Liver (tissue), 3 donors: Measurements from ENCODE around the gene NT5C2.

Experiments
- CTCF ChIP-seq: fragments of 150-350 bp; IDR thresholded peaks from 2 replicates; pipeline ENCODE4 v1.5.1; 2017; ENCODE audit warnings: improper control_type of control experiment, low read depth, low read length; ENCODE audit not compliant: missing input control
- EGR1 ChIP-seq, 2 donors: IDR thresholded peaks; 2 replicates each; pipeline ENCODE4 v1.6.1; 2016 to 2018; ENCODE audit warnings: antibody characterized with exemption in 2 of 2, low read depth in 2 of 2
- GABPA ChIP-seq, 2 donors: IDR thresholded peaks in 1 of 2; conservative IDR thresholded peaks in 1 of 2; 2 replicates each; pipeline ENCODE4 v1.6.1; 2016; ENCODE audit warnings: antibody characterized with exemption in 2 of 2, mild to moderate bottlenecking in 1 of 2, moderate library complexity in 1 of 2
- HNF4A ChIP-seq, 2 donors: conservative IDR thresholded peaks; 2 replicates each; pipeline ENCODE4 v1.6.1; 2016; ENCODE audit warnings: antibody characterized with exemption in 2 of 2, mild to moderate bottlenecking in 2 of 2
- JUND ChIP-seq, 2 donors: IDR thresholded peaks; 2 replicates each; pipeline ENCODE4 v1.6.1; 2016; ENCODE audit warnings: antibody characterized with exemption in 2 of 2
- RAD21 ChIP-seq, 2 donors: IDR thresholded peaks; 2 replicates each; pipeline ENCODE4 v1.6.1; 2016; ENCODE audit warnings: antibody characterized with exemption in 2 of 2, mild to moderate bottlenecking in 2 of 2
- REST ChIP-seq: IDR thresholded peaks from 2 replicates; pipeline ENCODE4 v1.6.1; 2016; ENCODE audit warnings: antibody characterized with exemption, mild to moderate bottlenecking
- RXRA ChIP-seq, 2 donors: IDR thresholded peaks; 2 replicates each; pipeline ENCODE4 v1.6.1; 2017 to 2018; ENCODE audit warnings: antibody characterized with exemption in 2 of 2, mild to moderate bottlenecking in 1 of 2
- SP1 ChIP-seq: IDR thresholded peaks from 2 replicates; pipeline ENCODE4 v1.6.1; 2018; ENCODE audit warnings: antibody characterized with exemption, mild to moderate bottlenecking
- TAF1 ChIP-seq: conservative IDR thresholded peaks from 2 replicates; pipeline ENCODE4 v1.6.1; 2016; ENCODE audit warnings: antibody characterized with exemption, mild to moderate bottlenecking
- YY1 ChIP-seq: IDR thresholded peaks from 2 replicates; pipeline ENCODE4 v1.6.1; 2016; ENCODE audit warnings: antibody characterized with exemption, mild to moderate bottlenecking
- TF ChIP-seq, protein P1 (sequence below): IDR thresholded peaks from 2 replicates; pipeline ENCODE4 v1.6.1; 2016; ENCODE audit warnings: antibody characterized with exemption
- TF ChIP-seq, protein P2 (sequence below): IDR thresholded peaks from 2 replicates; pipeline ENCODE4 v1.6.1; 2016; ENCODE audit warnings: antibody characterized with exemption
- donor health status: healthy.
- donor health status: healthy.

DNA sequence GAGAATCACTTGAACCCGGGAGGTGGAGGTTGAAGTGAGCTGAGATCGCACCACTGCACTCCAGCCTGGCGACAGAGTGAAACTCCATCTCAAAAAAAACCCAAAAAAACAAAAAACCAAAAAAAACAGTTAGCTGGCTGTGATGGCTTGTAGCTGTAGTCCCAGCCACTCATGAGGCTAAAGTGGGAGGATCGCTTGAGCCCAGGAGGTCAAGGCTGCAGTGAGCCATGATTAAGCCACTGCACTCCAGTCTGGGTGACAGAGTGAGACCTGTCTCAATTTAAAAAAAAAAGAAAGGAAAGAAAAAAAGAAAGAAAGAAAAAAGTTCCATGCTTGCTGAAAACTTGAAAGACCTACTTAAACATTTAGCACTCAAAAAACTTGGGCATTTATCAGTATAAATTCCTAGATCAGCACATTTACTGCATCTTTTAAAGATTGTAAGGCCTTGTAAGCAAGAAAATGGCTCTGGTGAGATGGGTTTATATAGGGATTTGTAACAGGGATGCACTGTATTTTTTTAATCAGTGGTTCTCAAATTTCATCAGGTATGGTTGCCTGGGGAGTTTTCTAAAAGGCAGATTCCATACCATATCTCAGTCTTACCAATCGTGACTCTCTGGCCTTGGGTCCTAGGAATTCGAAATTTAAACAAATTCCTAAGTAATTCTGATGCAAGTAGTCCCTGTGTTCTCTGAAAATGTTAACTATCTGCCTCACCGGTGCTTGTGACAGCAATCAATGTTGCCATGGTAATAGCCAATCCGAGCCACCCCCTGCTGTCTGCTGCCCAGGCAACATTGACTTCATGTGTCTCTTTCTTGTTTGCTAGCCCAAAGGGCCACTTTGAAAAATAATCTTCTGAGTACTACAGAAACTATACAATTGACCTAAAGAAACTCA, 11.5 kb upstream of the NT5C2 start:
- TF ChIP-seq, protein P1, sequence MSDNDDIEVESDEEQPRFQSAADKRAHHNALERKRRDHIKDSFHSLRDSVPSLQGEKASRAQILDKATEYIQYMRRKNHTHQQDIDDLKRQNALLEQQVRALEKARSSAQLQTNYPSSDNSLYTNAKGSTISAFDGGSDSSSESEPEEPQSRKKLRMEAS, result peak; percentile 28
- TF ChIP-seq JUND (IDR thresholded peaks at IDR 0.05), result no peak
- TF ChIP-seq CTCF, result no peak
- TF ChIP-seq TAF1, result no peak
- TF ChIP-seq REST, result no peak
- TF ChIP-seq GABPA (IDR thresholded peaks at IDR 0.05 in 1 of 2, conservative IDR thresholded peaks at IDR 0.05 in 1 of 2), result no peak
- TF ChIP-seq RAD21 (IDR thresholded peaks at IDR 0.05), result no peak
- peak; percentile 35 for TF ChIP-seq YY1
- TF ChIP-seq SP1, result no peak
- TF ChIP-seq EGR1 (IDR thresholded peaks at IDR 0.05; ENCODE audit: low read depth in 2 of 2), result no peak
- TF ChIP-seq, protein P2, sequence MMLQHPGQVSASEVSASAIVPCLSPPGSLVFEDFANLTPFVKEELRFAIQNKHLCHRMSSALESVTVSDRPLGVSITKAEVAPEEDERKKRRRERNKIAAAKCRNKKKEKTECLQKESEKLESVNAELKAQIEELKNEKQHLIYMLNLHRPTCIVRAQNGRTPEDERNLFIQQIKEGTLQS, result no peak
- no peak for TF ChIP-seq RXRA (IDR thresholded peaks at IDR 0.05)
- TF ChIP-seq HNF4A (conservative IDR thresholded peaks at IDR 0.05), result peak in 1 of 2 donors; percentile 29
